SK-N-SH treated with all-trans-retinoic acid at 6 μM for 48 hours (cell line): ENCODE results near the gene VSIR.

Experiments
- ATAC-seq: fragments of 200-7000 bp; cut with Tn5 transposase; 3 replicates; pipeline ENCODE4 v1.9.1; 2020; ENCODE audit warnings: mild to moderate bottlenecking, moderate library complexity
- ARNTL ChIP-seq: fragments of 450-650 bp; formaldehyde crosslinking; IDR thresholded peaks from 2 replicates; pipeline ENCODE4 v1.5.0; 2020; ENCODE audit warnings: low read depth, mild to moderate bottlenecking, moderate library complexity, borderline replicate concordance
- BACH2 ChIP-seq: fragments of 250-450 bp; sonication (Bioruptor Pico); IDR thresholded peaks from 2 replicates; pipeline ENCODE4 v1.9.0; 2021; ENCODE audit warnings: mild to moderate bottlenecking, borderline replicate concordance
- CREB5 ChIP-seq: fragments of 250-450 bp; sonication (Bioruptor Pico); IDR thresholded peaks from 2 replicates; pipeline ENCODE4 v1.5.1; 2020; ENCODE audit warnings: low read depth, mild to moderate bottlenecking, moderate library complexity
- CSDC2 ChIP-seq: fragments of 250-450 bp; sonication (Bioruptor Pico); IDR thresholded peaks from 2 replicates; pipeline ENCODE4 v1.5.0; 2020; ENCODE audit warnings: mild to moderate bottlenecking, moderate library complexity
- CSRNP3 ChIP-seq: fragments of 250-450 bp; sonication (Bioruptor Pico); IDR thresholded peaks from 2 replicates; pipeline ENCODE4 v1.5.1; 2021; ENCODE audit warnings: mild to moderate bottlenecking, moderate library complexity
- ESRRG ChIP-seq: fragments of 250-450 bp; sonication (Bioruptor Pico); IDR thresholded peaks from 2 replicates; pipeline ENCODE4 v1.6.1; 2021; ENCODE audit warnings: mild to moderate bottlenecking
- GLIS3 ChIP-seq: fragments of 250-450 bp; sonication (Bioruptor Pico); IDR thresholded peaks from 2 replicates; pipeline ENCODE4 v1.5.0; 2020; ENCODE audit warnings: mild to moderate bottlenecking, moderate library complexity
- ISL1 ChIP-seq: fragments of 250-450 bp; sonication (Bioruptor Pico); IDR thresholded peaks from 2 replicates; pipeline ENCODE4 v2.1.2; 2022; ENCODE audit warnings: mild to moderate bottlenecking, moderate library complexity
- OSR1 ChIP-seq: fragments of 250-450 bp; sonication (Bioruptor Pico); IDR thresholded peaks from 2 replicates; pipeline ENCODE4 v1.8.0; 2022; ENCODE audit warnings: moderate library complexity, mild to moderate bottlenecking, inconsistent platforms
- PATZ1 ChIP-seq: fragments of 250-450 bp; sonication (Bioruptor Pico); IDR thresholded peaks from 2 replicates; pipeline ENCODE4 v1.8.0; 2020; ENCODE audit warnings: mild to moderate bottlenecking, moderate library complexity, borderline replicate concordance
- PPARA ChIP-seq: fragments of 250-450 bp; sonication (Bioruptor Pico); IDR thresholded peaks from 2 replicates; pipeline ENCODE4 v1.5.0; 2020; ENCODE audit warnings: mild to moderate bottlenecking, borderline replicate concordance
- RARB ChIP-seq: fragments of 250-450 bp; sonication (Bioruptor Pico); IDR thresholded peaks from 2 replicates; pipeline ENCODE4 v1.8.0; 2021; ENCODE audit warnings: mild to moderate bottlenecking, moderate library complexity
- TCF4 ChIP-seq: fragments of 250-450 bp; sonication (Bioruptor Pico); IDR thresholded peaks from 2 replicates; pipeline ENCODE4 v1.8.0; 2021; ENCODE audit warnings: mild to moderate bottlenecking, moderate library complexity, borderline replicate concordance
- TOX ChIP-seq: fragments of 250-450 bp; sonication (Bioruptor Pico); IDR thresholded peaks from 2 replicates; pipeline ENCODE4 v1.8.0; 2021; ENCODE audit warnings: mild to moderate bottlenecking, moderate library complexity, borderline replicate concordance
- ZC3H10 ChIP-seq: fragments of 250-450 bp; sonication (Bioruptor Pico); IDR thresholded peaks from 2 replicates; pipeline ENCODE4 v1.5.1; 2021; ENCODE audit warnings: mild to moderate bottlenecking, moderate library complexity
- ZFP3 ChIP-seq: fragments of 250-450 bp; sonication (Bioruptor Pico); IDR thresholded peaks from 2 replicates; pipeline ENCODE4 v1.5.0; 2020; ENCODE audit warnings: mild to moderate bottlenecking, moderate library complexity
- ZFP30 ChIP-seq: fragments of 450-650 bp; formaldehyde crosslinking; IDR thresholded peaks from 2 replicates; pipeline ENCODE4 v1.5.0; 2022; ENCODE audit warnings: mild to moderate bottlenecking, moderate library complexity
- ZNF565 ChIP-seq: fragments of 450-650 bp; formaldehyde crosslinking; conservative IDR thresholded peaks from 2 replicates; pipeline ENCODE4 v1.5.0; 2020; ENCODE audit warnings: low read depth, mild to moderate bottlenecking, moderate library complexity
- ZNF70 ChIP-seq: fragments of 450-650 bp; formaldehyde crosslinking; IDR thresholded peaks from 2 replicates; pipeline ENCODE4 v1.5.0; 2020; ENCODE audit warnings: mild to moderate bottlenecking, moderate library complexity
- ZNF8 ChIP-seq: fragments of 450-650 bp; formaldehyde crosslinking; IDR thresholded peaks from 2 replicates; pipeline ENCODE4 v1.5.0; 2020; ENCODE audit warnings: mild to moderate bottlenecking, moderate library complexity

VSIR gene

GRCh38 chr10:71809628-71810027 is 36.3 kb upstream of the VSIR start (continued):
- TF ChIP-seq CSDC2 (CRISPR knock-in tag) (no peak), RARB (CRISPR knock-in tag) (no peak), CSRNP3 (CRISPR knock-in tag) (no peak), PATZ1 (CRISPR knock-in tag) (no peak), TCF4 (no peak), CREB5 (CRISPR knock-in tag) (no peak), ZNF8 (CRISPR knock-in tag) (no peak), TOX (CRISPR knock-in tag) (no peak), ZC3H10 (CRISPR knock-in tag) (no peak)

- TF ChIP-seq ESRRG (no peak), ZC3H10 (CRISPR knock-in tag) (no peak), OSR1 (CRISPR knock-in tag) (no peak), ZNF565 (no peak), ARNTL (CRISPR knock-in tag) (no peak), TCF4 (no peak)
- TF ChIP-seq, all 23 proteins: peak for 0
- ATAC-seq, result no peak
Measured at GRCh38 chr10:71807557-71808510, 34.5 kb upstream of the VSIR start.

GRCh38 chr10:71806704-71807556 is 33.6 kb upstream of the VSIR start:
- TF ChIP-seq PATZ1 (CRISPR knock-in tag), result no peak
- TF ChIP-seq TOX (CRISPR knock-in tag), result no peak
- no peak for TF ChIP-seq ZNF565
- no peak for TF ChIP-seq ZFP3 (CRISPR knock-in tag)
- no peak for TF ChIP-seq GLIS3 (CRISPR knock-in tag)
- TF ChIP-seq ZNF70 (CRISPR knock-in tag), result no peak
- no peak for TF ChIP-seq ISL1 (CRISPR knock-in tag)
- no peak for TF ChIP-seq TCF4
- TF ChIP-seq BACH2 (CRISPR knock-in tag), result no peak
- no peak for TF ChIP-seq ZC3H10 (CRISPR knock-in tag)
- no peak for TF ChIP-seq ZFP30 (CRISPR knock-in tag)
- no peak for TF ChIP-seq RARB (CRISPR knock-in tag)
- no peak for TF ChIP-seq ZNF8 (CRISPR knock-in tag)
- no peak for TF ChIP-seq CSRNP3 (CRISPR knock-in tag)
- TF ChIP-seq PPARA, result no peak
- no peak for TF ChIP-seq ESRRG
- no peak for TF ChIP-seq ARNTL (CRISPR knock-in tag)
- TF ChIP-seq OSR1 (CRISPR knock-in tag), result no peak
- TF ChIP-seq CREB5 (CRISPR knock-in tag), result no peak
- ATAC-seq, result no peak
